Skeletal muscle tissue (tissue), 4 donors: ENCODE results near the gene SORCS3. TPM values are rescaled to one million over a fixed set of nuclear protein-coding genes. Genes with fewer than 3 reads are reported as not detected.

Experiments used
- H3K27ac ChIP-seq: one replicate; pipeline ENCODE4 v1.7.0; 2013; ENCODE audit warnings: mild to moderate bottlenecking, low read depth, low read length, inconsistent platforms
- H3K27me3 ChIP-seq, 3 donors: one replicate each; pipeline ENCODE4 v1.7.0; 2013; ENCODE audit warnings: low read length in 3 of 3; ENCODE audit not compliant: control insufficient read depth in 3 of 3, insufficient read depth in 3 of 3
- H3K36me3 ChIP-seq, 3 donors: one replicate each; pipeline ENCODE4 v1.7.0; 2013; ENCODE audit warnings: low read length in 3 of 3; ENCODE audit not compliant: control insufficient read depth in 3 of 3, insufficient read depth in 3 of 3
- H3K4me1 ChIP-seq, 3 donors: one replicate each; pipeline ENCODE4 v1.7.0; 2013; ENCODE audit warnings: low read length in 3 of 3, mild to moderate bottlenecking in 3 of 3; ENCODE audit not compliant: control insufficient read depth in 3 of 3, insufficient read depth in 3 of 3
- H3K4me3 ChIP-seq, 3 donors: one replicate each; pipeline ENCODE4 v1.7.0; 2013; ENCODE audit warnings: low read length in 3 of 3
- H3K9ac ChIP-seq, 3 donors: one replicate each; pipeline ENCODE4 v1.7.0; 2013; ENCODE audit warnings: low read length in 3 of 3, mild to moderate bottlenecking in 3 of 3, moderate library complexity in 2 of 3, low read depth in 1 of 3
- H3K9me3 ChIP-seq, 3 donors: one replicate each; pipeline ENCODE4 v1.7.0; 2013; ENCODE audit warnings: low read length in 3 of 3; ENCODE audit not compliant: control insufficient read depth in 3 of 3
- total RNA-seq: library from RNA; depleted of rRNA; stranded (reverse); fragments of >200 nt; gene quantifications from one replicate; pipeline ENCODE4 v1.2.3, GENCODE V29; 2014
- donor health status: Osteomylitis.

The SORCS3 gene
- 0.52 TPM for total RNA-seq

DNA sequence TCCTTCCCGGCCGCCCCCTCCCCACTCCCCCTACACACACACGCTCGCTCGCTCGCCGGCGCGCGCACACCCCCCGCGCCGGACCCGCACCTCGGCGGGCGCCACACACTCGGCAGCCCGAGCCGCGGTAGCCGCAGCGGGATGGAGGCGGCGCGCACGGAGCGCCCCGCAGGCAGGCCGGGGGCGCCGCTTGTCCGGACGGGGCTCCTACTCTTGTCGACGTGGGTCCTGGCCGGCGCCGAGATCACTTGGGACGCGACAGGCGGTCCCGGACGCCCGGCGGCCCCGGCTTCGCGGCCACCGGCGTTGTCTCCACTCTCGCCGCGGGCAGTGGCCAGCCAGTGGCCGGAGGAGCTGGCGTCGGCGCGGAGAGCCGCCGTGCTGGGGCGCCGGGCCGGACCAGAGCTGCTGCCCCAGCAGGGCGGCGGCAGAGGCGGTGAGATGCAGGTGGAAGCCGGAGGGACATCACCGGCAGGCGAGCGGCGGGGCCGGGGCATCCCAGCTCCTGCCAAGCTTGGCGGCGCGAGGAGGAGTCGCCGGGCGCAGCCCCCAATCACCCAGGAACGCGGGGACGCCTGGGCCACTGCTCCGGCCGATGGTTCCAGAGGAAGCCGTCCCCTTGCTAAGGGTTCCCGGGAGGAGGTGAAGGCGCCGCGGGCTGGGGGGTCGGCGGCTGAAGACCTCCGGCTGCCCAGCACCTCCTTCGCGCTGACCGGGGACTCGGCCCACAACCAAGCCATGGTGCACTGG, at the start of gene SORCS3:
SORCS3 (plus strand) TSS at position 104 of the 750 bp plus-strand sequence.
- no peaks in the 10 kb centered on the region for H3K9me3 ChIP-seq
- peaks cover 56 to 73% (median 68%) of the 10 kb centered on the region in 3 donors for H3K27me3 ChIP-seq
- H3K4me1 ChIP-seq, result peaks cover 0 to 3% (median 3%) of the 10 kb centered on the region in 3 donors
- no peak within 1 kb of the TSS for H3K9ac ChIP-seq
- H3K36me3 ChIP-seq, result no peaks in the 10 kb centered on the region
- H3K4me3 ChIP-seq, result peak within 1 kb of the TSS in 1 of 3 donors; percentile 2
- no peak within 1 kb of the TSS for H3K27ac ChIP-seq

- H3K9ac ChIP-seq, result no peak overlapping the region
- no peaks in the 10 kb centered on the region for H3K9me3 ChIP-seq
- H3K27me3 ChIP-seq, result peaks cover 0 to 2% (median 0%) of the 10 kb centered on the region in 3 donors
- no peak overlapping the region for H3K27ac ChIP-seq
- no peaks in the 10 kb centered on the region for H3K4me1 ChIP-seq
- H3K36me3 ChIP-seq, result no peaks in the 10 kb centered on the region
- no peak overlapping the region for H3K4me3 ChIP-seq
These were observed 49.6 kb upstream of the SORCS3 start for GRCh38 chr10:104591441-104591840.

DNA sequence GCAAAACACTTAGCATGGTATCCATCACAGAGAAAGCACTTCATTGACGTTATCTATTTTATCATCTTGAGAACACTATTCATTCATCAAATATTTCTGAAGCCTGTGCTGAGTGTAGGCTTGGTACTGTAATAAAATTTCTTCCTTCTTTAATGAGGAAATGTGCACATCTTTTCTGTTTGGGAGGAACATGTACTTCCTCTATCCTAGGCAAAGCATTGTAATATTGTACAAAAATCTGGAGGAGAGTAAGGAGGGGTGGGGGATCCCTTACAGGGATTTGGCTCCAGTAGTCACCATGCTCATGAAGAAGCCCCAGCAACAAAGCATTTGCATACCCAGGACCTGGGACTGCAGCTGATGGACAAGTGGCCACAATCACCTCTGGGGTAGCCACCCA, 39.9 kb upstream of the SORCS3 start:
- Histone ChIP-seq H3K4me1 (no peaks in the 10 kb centered on the region), H3K36me3 (no peaks in the 10 kb centered on the region), H3K27ac (no peak overlapping the region), H3K9me3 (no peaks in the 10 kb centered on the region), H3K9ac (no peak overlapping the region), H3K27me3 (no peaks in the 10 kb centered on the region), H3K4me3 (no peak overlapping the region)

DNA sequence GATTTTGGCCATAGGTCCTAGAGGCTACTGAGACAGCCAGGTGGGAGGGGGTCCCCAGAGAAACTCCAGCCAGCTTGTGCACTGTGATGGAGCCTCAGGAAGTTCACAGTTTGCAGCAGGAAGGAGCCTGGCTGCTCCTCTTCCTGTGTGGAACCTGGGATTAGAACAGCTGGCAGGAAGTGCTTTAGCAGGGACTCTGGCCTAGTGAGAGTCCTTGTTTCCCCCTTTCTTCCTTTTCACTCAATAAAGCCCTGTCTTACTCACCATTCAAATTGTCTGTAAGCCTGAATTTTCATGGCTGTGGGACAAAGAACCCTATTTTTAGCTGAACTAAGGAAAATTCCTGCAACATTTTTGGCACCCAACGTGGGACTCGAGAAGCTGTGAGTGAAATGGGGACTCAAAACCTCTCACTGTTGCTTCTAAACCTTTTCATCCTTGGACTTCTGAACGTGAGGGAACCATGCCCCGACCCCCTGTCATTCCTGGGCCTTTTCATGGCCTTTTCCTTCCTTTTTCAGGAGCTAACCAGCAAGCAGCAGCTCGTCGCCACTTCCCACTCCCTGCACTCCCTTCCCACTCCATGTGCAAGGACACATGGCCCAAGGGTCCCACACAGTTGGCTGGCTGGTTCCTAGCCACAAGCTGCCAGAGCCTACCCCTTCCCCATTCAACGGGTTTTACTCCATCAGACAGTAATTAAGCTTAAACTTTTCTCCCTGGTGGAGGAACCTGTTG, 32.8 kb upstream of the SORCS3 start:
- no peak overlapping the region for H3K27ac ChIP-seq
- H3K27me3 ChIP-seq, result no peaks in the 10 kb centered on the region
- H3K9me3 ChIP-seq, result no peaks in the 10 kb centered on the region
- no peak overlapping the region for H3K4me3 ChIP-seq
- H3K36me3 ChIP-seq, result no peaks in the 10 kb centered on the region
- no peaks in the 10 kb centered on the region for H3K4me1 ChIP-seq
- no peak overlapping the region for H3K9ac ChIP-seq

DNA sequence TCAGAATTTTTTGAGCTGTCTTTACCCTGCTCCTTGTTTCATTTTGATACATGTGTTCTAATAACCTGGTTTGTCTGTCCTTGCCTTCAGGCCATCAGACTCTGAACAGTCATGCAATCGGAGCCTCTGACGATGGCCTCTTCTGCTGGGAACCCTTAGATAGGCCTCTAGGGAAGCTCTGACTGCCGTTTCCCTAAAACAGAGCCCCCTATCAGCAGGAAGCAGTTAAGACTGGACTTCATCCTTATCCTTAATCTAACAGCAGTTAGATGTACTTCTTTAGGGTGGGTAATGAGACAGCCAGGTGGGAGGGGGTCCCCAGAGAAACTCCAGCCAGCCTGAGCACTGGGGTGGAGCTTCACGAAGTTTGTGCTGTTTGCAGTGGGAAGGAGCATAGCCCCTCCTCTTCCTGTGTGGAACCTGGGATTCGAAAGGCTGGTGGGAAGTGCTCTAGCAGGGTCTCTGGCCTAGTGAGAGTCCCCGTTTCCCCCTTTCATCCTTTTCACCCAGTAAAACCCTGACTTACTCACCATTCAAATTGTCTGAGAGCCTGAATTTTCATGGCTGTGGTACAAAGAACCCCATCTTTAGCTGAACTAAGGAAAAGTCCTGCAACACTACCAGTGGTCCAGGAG, 28.4 kb upstream of the SORCS3 start:
- Histone ChIP-seq H3K4me1 (no peaks in the 10 kb centered on the region), H3K9me3 (no peaks in the 10 kb centered on the region), H3K27me3 (peaks cover 0 to 5% (median 0%) of the 10 kb centered on the region in 3 donors), H3K9ac (no peak overlapping the region), H3K27ac (no peak overlapping the region), H3K36me3 (no peaks in the 10 kb centered on the region), H3K4me3 (no peak overlapping the region)

DNA sequence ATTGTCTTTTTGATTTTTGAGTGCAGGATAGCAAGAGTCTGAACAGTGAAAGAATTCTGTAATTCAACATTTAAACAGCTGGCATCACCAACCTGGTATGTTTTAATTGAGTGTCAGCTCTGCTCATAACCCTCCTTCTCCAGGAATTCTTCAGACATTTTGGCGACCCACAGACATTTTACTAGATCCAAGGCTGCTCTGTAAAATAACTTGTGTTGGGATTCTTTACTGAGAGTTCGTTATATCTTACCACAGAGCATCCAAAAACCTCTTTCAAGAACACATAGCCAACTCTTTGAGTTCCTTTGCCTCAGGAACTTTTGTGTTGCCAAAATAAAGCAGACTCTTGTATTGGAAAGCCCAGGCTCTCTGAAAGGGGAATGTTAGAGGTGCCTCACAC, 27.7 kb upstream of the SORCS3 start:
- Histone ChIP-seq H3K9ac (no peak overlapping the region), H3K27ac (no peak overlapping the region), H3K9me3 (no peaks in the 10 kb centered on the region), H3K36me3 (no peaks in the 10 kb centered on the region), H3K27me3 (peaks cover 0 to 5% (median 5%) of the 10 kb centered on the region in 3 donors), H3K4me3 (no peak overlapping the region), H3K4me1 (no peaks in the 10 kb centered on the region)

DNA sequence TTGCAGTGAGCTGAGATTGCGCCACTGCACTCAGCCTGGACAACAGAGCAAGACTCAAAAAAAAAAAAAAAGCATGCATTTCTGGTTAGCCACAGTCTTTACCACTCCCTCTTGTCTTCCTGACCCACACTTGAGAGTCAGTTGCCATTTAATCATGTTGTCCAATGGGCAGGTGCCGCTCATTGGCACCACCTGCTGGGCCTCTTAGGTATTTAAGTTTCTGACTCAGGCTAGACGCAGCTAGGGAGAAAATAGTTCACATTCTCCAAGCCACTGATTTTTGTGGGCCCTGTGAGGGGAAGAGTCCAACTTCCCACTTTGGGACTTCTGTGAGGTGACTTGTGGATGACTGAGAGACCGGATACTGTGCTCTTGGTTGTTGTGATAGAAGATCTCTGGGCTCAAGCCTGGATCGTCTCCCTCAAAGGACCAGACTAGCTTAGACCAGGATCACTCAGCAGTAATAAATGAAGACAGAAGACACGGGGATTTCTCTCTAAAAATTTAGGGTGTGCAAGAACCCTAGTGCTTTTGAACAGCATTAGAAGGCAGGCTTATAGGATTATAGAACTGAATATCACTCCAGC, 26.8 kb upstream of the SORCS3 start:
- Histone ChIP-seq H3K27me3 (peaks cover 0 to 5% (median 5%) of the 10 kb centered on the region in 3 donors), H3K27ac (no peak overlapping the region), H3K9me3 (no peaks in the 10 kb centered on the region), H3K9ac (no peak overlapping the region), H3K36me3 (no peaks in the 10 kb centered on the region), H3K4me3 (no peak overlapping the region), H3K4me1 (no peaks in the 10 kb centered on the region)

DNA sequence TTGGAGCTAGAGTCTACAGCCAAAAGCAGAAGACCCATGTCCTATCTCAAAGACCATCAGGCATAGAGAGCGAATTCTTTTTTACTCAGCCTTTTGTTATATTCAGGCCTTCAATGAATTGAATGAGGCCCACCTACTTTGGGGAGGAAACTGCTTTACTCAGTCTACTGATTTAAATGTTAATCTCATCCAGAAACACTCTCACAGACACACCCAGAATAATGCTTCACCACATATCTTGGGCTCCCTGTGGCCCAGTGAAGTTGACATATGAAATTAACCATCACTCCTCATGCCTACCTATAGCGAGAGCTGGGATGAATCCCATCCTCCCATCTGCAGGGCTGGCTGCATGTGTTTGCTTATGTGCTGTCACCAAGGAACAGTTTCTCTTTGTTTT, 26.0 kb upstream of the SORCS3 start:
- H3K4me3 ChIP-seq, result no peak overlapping the region
- peaks cover 0 to 5% (median 5%) of the 10 kb centered on the region in 3 donors for H3K27me3 ChIP-seq
- H3K9ac ChIP-seq, result no peak overlapping the region
- no peaks in the 10 kb centered on the region for H3K9me3 ChIP-seq
- no peak overlapping the region for H3K27ac ChIP-seq
- no peaks in the 10 kb centered on the region for H3K36me3 ChIP-seq
- no peaks in the 10 kb centered on the region for H3K4me1 ChIP-seq

DNA sequence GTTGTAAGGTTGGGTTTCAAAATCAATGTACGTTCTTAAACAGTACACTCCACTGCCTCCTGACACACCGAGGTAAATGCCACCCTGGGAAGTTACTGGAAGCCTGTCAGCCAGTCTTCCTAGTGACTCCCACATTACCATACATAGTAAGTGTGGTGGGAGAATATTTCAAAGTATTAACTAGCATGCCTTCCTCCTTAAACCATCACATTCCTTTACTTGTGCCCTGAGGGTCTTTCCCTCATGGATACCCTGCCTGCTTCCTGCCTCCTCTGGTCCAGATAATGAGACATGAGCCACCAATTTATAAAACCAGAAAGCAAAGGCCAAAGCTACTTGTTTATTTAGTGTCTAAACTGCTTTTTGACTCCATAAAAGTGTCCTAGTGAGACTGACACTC, 23.3 kb upstream of the SORCS3 start:
- no peaks in the 10 kb centered on the region for H3K9me3 ChIP-seq
- H3K4me1 ChIP-seq, result no peaks in the 10 kb centered on the region
- H3K4me3 ChIP-seq, result no peak overlapping the region
- H3K27ac ChIP-seq, result no peak overlapping the region
- H3K9ac ChIP-seq, result no peak overlapping the region
- no peaks in the 10 kb centered on the region for H3K36me3 ChIP-seq
- H3K27me3 ChIP-seq, result peaks cover 0 to 9% (median 6%) of the 10 kb centered on the region in 3 donors
